Activated CD8-positive, alpha-beta memory T cell treated with anti-CD3 and anti-CD28 coated beads for 24 hours (primary cell): ENCODE results near the gene GGT1.
"Not testable (repeated sequence)": the region's sequence is repeated elsewhere in the genome, so short reads cannot be mapped to it uniquely, and the experiment has no call there.

Experiments
- DNase-seq: peaks from one replicate; pipeline ENCODE4 v3.0.0-alpha.2; 2020

The GGT1 gene

DNA sequence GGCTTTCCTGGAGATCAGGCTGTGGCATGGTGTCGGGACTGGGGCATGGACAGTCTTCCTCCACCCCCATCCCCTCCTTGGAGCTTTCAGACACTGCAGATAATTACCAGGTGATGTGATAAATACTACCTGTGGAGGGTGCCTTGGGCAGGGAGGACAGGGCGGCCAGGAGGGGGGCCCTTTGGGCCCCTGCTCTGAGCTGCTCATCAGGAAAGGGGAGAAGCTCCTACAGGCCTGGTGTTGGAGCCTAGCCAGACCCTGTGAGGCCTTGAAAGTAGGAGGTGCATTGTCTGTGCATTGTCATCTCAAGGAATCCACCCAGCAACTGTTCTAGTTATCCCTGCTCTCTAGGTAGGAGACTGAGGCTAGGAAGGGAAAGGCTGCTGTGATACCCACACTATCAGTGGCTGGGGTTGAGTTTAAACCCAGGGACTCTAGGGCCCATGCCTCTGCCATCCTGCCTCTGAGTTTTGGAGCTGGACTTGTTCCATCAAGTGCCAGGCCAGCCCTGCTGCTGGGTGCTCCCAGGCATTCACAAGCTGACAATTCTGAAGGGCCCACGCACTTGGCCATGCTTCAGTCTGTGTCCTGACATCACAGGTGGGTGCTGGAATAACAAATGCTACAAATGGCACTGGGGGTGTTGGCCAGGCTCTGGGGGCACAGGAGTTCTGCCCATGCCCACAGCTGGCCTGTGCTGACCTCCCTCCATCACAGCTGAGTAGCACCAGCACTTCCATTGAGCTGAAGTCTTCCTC, 2.9 kb upstream of the GGT1 start:
- not testable (repeated sequence) for DNase-seq

DNA sequence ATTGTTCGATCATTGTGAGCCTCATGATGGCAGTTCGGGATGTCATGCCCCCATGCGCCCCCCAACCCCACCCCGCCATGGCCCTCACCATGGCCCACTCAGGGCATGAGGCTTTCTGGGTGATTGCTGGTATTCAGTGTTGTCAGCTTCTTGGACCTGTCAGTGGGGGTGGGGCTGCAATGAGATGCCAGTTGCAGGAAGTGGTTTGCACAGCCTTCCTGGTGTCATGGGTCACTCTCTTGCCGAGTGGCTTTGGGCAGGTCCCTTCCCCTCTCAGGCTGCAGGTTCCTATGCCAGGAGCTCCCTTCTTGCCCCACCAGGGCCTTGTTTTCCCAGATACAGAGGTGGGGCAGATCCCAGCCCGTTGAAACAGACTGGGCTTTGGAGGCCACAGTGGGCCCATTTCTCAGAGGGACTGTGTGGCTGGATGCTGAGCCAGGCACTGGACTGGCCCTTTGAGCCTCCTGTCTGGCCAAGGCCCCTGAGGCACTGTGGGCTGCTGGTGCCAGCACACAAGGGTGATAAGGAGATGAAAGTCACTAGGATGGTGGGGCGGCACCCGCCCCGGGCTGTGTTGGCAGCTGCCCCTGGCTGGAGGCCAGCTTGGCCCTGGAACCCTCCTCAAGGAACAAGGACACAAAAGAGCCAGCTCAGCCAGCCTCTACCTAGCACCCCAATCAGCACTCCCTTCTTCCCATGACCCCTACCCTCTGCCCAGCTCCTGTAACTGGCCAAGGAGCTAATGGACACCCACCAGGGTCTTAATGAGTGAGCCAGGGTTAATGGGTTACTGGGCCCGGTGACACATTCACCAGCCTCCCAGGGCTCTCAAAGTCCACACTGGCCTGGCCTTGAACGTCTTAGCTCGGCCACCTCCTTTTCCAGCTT, 1.5 kb upstream of the GGT1 start:
- no peak for DNase-seq

- DNase-seq = not testable (repeated sequence)
Measured at GRCh38 chr22:24602105-24602749, 766 bp upstream of the GGT1 start.

DNA sequence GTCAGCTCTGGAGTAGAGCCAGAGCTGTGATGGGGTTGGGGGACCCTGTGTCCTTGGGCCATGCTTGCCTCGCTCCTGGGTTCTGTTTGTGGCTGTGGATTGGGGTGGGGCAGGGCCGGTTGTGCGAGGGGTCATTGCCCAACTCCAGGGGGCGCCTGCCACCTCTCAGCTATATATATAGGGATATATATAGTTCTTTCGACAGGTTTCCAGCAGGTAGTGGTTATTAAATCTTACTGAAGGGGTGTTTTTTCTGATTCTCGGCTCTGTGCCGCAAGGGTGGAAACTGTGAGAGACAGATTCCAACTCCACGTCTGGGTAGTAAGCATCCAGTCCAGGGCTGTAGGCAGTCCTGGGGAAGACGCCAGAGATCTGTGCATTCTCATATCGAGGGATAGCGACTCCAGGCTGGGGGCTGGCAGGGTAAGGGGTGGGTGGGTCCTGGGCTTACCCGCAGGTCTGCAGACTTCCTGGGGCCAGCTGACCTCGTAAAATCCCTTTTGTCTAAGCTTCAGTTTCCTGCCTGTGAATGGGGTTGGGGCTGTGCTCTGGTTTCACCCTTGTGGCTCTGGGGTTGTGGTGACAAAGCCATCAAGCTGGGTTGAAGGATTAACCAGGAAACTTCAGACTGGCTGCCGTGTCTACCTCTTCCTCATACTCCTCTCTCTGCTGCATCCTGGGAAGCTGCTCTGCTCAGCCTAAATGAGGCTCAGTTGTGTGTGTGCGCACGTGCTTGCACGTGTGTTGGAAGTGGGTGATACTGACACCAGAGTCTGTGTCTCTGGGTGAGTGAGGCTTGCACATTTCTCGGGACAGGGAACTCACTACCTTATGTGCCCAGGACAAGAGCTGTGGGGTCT, 1.0 kb downstream of the GGT1 start:
- DNase-seq = not testable (repeated sequence)

DNA sequence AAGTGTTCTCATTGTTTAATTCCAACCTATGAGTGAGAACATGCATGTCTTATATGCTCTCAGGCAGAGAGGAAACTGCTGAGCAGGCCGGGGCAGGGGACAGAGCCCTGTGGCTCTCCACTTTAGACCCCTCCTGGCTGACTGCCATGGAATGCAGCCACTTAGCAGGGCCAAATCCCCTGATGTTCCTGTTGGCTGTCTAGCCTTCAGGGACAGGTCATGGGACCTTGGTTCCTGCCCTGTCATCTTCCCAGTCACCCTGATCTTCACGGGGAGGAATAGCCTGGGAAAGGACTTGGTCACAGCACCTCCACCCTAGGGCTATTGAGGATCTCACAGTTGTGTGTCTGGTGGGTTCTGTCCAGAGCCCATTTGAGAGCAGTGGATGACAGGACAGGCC, 3.3 kb downstream of the GGT1 start:
- DNase-seq = not testable (repeated sequence)

DNA sequence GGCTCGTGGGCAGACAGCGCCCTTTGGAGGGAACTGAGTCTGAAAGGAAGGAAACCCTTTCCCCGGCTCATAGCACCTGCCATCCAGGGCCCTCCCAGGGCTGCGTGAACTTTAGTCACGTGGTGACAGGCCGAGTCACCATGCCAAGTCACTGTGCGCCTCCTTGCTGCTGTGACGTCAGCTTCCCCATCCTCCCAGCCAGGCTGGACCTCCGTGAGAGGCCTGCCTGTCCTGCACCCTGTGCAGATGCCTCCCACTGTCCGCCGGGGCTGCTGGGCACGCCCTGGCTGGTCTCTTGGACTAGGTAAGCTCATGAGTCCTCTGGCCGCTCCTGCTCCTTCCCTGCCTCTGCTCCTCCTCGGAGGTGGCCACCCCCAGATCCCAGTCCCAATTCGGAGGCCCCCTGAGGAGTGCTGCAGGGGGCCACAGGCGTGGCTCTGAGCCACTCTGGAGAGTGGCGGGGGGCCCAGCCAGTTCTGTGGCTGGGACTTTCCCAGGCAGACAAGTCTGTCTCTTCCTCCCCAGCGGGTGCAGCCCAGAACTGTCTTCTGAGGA, 4.5 kb downstream of the GGT1 start:
- DNase-seq = peak; percentile 77

GRCh38 chr22:24608327-24608726, 5.3 kb downstream of the GGT1 start:
- DNase-seq = not testable (repeated sequence)

DNA sequence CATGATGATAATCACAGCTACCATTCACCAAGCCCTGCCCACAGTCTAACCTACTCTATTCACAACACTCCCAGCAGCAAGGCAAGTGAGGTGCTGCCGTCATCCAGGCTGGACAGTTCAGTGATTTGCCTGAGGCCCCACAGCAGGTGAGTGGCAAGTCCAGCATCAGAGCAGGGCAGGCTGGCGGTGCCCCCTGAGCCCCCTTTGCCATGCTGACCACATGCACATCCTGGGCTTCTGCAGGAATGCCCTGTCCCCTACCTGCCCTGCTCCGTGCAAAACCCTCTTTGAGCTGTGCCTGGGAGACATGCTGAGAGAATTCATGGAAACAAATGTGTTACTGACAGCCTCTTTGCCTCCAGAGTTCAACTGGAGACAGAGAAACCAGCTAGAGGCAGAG, 6.9 kb downstream of the GGT1 start:
- not testable (repeated sequence) for DNase-seq

DNA sequence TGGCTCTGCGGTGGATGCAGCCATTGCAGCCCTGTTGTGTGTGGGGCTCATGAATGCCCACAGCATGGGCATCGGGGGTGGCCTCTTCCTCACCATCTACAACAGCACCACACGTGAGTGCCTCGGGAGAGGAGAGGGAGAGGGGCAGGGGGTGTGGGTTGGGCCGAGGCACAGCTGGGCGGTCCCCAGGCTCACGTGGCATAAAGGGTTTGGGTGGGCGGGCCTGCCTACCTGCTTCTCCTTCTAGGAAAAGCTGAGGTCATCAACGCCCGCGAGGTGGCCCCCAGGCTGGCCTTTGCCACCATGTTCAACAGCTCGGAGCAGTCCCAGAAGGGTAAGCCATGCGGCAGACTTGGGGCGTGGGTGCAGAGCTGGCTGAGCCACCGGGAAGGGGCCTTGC, 11.8 kb downstream of the GGT1 start:
- not testable (repeated sequence) for DNase-seq

DNA sequence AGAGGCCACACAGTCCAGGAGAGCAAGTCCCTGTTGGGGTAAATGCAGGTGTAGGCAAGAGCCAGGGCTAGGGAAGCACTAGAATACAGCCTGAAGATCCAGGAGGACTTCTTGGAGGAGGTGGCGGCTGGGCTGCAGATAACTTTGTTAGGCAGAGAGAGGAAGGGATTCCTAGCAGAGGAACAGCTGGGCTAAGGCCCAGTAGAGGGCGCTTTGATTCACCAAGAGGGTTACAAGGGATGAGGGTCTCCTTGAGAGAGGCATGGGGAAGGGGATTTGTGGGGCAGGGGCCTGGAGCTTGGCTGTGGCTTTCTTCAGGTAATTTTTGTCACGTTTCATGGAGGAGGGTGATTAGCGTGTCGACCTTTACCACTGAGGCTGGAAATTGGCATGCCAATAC, 18.3 kb downstream of the GGT1 start:
- not testable (repeated sequence) for DNase-seq

- not testable (repeated sequence) for DNase-seq
Measured at GRCh38 chr22:24622596-24622995, 19.6 kb downstream of the GGT1 start.

GRCh38 chr22:24627911-24628310, 24.9 kb downstream of the GGT1 start:
- DNase-seq = not testable (repeated sequence)

- DNase-seq = not testable (repeated sequence)
Measured at GRCh38 chr22:24629069-24629468, 26.1 kb downstream of the GGT1 start.

- not testable (repeated sequence) for DNase-seq
Measured at GRCh38 chr22:24630812-24631427, 27.9 kb downstream of the GGT1 start.

DNA sequence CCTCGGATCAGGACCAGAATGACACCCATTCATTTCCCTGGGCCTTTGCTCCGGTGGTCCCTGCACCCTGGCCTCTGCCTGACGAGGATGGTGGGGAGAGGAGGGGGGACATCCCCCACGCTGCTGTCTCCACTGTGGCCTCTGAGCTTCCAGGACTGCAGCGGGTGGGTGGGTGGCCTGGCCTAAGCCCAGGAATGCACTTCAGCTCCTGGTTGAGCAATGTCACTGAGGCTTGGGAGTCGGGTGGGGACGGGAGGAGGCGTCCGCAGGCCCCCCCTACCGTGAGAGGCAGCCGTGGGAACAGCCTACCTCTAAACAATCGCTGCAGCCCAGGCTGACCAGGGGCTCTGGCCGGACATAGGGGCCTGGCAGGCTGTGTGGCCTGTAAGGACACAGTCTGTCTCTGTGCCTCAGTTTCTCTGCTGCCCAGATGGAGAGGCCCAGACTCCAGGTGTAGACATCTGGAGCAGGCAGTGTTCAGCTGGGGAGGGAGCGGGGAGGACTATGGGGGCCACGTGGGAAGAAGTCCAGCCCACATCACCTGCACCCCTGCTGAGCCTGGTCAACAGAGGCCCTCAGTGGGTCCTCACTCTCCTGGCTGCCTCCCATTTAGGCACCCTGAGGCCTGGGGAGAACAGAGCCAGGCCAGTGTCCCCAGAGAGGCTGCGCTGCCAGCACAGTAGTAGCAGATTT, 28.6 kb downstream of the GGT1 start:
- not testable (repeated sequence) for DNase-seq

GRCh38 chr22:24632642-24633041, 29.6 kb downstream of the GGT1 start:
- not testable (repeated sequence) for DNase-seq

GRCh38 chr22:24633231-24634023, 30.4 kb downstream of the GGT1 start:
- DNase-seq = not testable (repeated sequence)

- peak; percentile 58 for DNase-seq
Measured at GRCh38 chr22:24634776-24635389, 31.9 kb downstream of the GGT1 start.

GRCh38 chr22:24636513-24636912, 33.5 kb downstream of the GGT1 start:
- not testable (repeated sequence) for DNase-seq

DNA sequence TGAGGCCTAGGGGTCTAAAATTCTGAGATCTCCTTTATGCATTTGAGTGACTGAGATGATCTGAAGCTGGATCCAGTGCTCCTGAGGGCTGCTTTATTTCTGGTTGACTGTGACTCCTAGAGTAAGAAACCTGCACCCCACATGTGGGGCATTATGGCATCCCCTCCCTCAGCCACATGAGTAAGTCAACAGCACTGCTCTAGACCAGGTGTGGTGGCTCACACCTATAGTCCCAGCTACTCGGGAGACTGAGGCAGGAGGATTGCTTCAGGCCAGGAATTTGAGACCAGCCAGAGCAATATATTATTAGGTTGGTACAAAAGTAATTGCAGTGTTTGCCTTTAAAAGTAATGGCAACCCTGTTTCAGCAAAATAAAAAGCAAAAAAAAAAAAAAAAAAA, 39.3 kb downstream of the GGT1 start:
- DNase-seq = not testable (repeated sequence)
